Measurements from ENCODE around the gene NOTCH2. TPM values are rescaled to one million over a fixed set of nuclear protein-coding genes. Genes with fewer than 3 reads are reported as not detected.

NOTCH2 gene
- total RNA-seq, 2 experiments from 2014 or later = 45.6 to 53.5 TPM

DNA sequence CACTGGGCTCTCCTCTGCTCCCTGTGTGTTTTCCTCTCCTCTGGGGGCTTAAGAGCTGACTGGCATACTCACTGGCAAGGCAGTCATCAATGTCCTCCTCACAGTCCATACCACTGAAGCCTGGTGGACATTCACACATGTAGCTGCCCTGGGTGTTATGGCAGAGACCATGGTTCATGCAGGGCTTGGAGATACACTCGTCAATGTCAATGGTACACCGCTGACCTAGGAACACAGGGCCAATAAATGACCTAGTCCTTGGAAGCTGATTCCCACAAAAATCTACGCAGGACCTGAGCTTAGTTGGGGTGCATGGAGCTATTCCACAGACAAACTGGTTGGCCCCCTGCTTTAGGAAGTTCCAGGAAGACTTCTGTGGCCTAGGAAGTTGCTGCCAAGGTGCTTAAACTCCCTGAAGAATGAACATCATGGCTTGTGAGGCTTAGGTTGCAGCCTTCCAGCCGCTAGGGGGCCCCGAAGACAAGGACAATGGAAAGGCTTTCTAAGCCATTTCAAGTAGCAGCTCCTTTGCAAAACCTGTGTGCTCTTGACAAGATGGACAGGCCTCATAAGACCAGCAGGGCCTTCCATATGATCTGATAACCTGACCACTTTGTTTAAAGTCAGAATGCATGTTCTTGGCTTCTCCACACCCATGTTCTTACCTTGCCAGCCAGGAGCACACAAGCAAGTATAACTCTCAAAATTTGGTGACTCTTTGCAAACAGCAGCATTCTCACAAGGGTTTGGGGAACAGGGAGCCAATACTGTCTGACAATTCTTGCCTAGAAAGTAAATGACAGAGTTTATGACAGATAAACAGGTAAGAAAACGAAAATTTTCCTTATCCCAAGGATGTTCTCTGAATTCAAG is 120.9 kb downstream of the NOTCH2 start:
- CTCF ChIA-PET = interaction anchor here (0.7 to 1.3 kb wide), 6 partner anchors 9 to 77 kb away, joined by 3 to 4 read pairs (median 4); no protein-coding TSS in a partner anchor
- POLR2A ChIA-PET = no interaction called here

GRCh38 chr1:119947468-119947867 is 122.0 kb downstream of the NOTCH2 start:
- ChIA-PET CTCF (no interaction called here), POLR2A (no interaction called here)

DNA sequence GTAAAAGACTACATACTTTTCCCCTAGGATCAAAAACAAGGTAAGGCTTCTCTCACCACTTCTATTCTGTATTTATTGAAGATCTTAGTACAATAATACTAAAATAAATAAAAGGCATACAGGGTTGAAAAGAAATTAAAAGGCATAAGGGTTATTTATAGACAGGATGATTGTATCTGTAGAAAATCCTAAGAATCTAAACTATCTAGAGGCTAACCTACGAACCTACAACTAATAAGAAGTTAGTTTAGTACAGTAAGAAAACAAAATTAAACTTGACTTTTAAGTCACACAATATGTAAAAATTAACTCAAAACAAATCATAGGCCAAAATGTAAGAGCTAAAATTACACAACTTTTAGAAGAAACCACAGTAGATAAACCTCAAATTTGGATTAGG is 122.7 kb downstream of the NOTCH2 start:
- CTCF ChIA-PET = no interaction called here
- POLR2A ChIA-PET = no interaction called here

GRCh38 chr1:119943216-119943615 is 126.2 kb downstream of the NOTCH2 start:
- ChIA-PET POLR2A (no interaction called here), CTCF (no interaction called here)

DNA sequence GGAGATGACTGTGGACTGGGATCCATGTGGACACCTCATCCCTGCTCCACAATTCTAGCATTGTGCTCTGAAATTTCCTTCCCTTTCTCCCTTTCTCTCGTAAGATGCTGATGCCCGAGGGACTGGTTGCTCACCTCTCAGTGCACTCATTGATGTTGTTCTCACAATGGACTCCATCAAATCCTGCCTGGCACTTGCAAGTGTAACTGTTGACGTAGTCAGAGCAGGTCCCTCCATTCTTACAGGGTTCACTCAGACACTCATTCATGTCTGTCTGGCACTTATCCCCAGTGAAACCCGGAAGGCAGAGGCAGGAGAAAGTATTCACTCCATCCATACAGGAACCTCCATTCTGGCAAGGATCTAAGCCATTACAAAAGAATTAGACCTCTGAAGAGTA is 128.1 kb downstream of the NOTCH2 start:
- POLR2A ChIA-PET = no interaction called here
- CTCF ChIA-PET = no interaction called here

DNA sequence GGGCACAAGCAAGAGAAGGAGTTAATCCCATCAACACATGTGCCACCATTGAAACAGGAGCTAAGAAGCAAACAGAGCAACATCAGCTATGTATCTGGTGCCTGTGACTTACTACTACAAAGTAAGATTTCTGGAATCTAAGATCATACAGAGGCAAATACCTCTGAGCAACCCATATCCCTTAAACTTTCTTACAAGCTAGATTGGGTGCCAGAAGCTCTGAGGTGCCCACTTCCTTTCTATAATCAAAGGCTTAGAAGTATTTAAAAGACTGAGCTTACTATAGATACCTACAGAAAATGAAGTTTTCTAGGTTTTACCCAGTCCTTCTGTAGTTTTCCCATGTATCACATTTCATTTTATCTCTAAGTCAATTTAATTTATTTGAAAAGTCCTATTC is 128.8 kb downstream of the NOTCH2 start:
- ChIA-PET POLR2A (no interaction called here), CTCF (no interaction called here)

- CTCF ChIA-PET = no interaction called here
- POLR2A ChIA-PET = no interaction called here
Measured at GRCh38 chr1:119937198-119937597, 132.3 kb downstream of the NOTCH2 start.

DNA sequence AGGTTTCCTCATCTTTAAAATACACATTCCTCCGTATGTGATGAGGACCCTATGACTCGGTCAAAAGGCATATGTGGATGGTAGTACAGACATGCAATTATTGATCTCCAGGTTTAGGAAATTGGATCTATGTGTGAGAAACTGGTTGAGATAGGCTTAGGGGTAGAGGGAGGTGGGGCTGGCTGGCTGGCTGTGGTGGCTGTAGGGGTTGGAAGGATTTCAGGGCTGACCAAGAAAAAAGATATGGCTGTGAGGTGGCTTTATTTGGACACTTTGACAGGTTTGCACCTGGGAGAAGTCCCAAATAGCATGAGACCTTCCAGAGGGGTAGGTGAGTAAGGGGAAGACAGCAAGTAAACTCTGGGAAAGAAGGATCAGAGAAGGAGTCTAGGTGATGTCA is 133.5 kb downstream of the NOTCH2 start:
- POLR2A ChIA-PET = no interaction called here
- CTCF ChIA-PET = no interaction called here

GRCh38 chr1:119935373-119935772 is 134.1 kb downstream of the NOTCH2 start:
- POLR2A ChIA-PET = no interaction called here

GRCh38 chr1:119933397-119933796 is 136.1 kb downstream of the NOTCH2 start:
- POLR2A ChIA-PET = no interaction called here
- CTCF ChIA-PET = no interaction called here

More at GRCh38 chr1:119935373-119935772, 134.1 kb downstream of the NOTCH2 start:
- CTCF ChIA-PET = no interaction called here

- ChIA-PET POLR2A (no interaction called here), CTCF (no interaction called here)
Measured at GRCh38 chr1:119929643-119930315, 139.7 kb downstream of the NOTCH2 start.

GRCh38 chr1:119926553-119926952 is 142.9 kb downstream of the NOTCH2 start:
- ChIA-PET CTCF (no interaction called here), POLR2A (no interaction called here)

DNA sequence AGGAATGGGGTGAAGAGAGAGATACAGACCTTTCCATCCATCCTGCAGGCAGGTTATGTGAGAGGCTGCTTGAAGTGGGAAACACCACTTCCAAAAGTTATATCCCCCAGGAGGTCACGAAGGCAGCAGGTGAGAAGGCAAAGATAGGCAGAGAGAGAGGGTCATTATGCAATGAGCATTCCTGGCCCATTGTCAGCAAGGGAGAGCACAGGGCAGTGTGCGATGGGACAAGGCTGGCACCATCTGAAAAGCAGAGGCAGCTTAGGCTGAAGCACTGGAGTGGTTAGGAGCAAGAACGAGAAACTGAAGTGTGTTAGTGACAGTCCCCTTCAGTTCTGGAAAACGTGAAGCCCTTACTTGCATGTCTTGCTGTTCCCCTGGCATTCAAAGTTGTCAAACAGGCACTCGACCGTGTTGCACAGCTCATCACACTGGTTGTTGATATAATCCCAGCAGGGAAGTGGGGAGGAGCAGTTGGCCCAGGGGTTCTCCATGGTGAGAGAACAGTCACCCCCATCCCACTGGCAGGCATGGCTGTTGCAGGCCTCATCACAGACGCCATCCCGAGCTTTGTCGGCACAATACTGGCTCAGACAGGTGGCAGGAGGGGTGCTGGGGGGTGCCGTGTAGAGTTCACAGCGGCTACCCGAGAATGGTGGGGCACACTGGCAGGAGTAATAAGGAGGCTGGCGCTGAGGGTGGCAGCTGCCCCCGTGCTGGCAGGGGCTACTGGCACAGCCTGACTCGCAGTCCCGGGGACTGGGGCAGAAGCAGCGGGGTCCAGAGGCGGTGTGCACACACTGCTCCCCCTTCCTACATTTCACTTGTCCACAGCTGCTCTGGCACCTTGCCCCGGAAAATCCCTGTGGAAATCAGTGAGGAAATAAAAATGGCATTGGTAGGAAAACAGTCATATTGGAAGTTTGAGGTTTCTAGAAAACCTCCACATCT is 144.2 kb downstream of the NOTCH2 start:
- ChIA-PET POLR2A (no interaction called here), CTCF (no interaction called here)

- ChIA-PET CTCF (interaction anchor here (0.7 kb wide), 1 partner anchor 29 kb away, joined by 4 read pairs; no protein-coding TSS in a partner anchor), POLR2A (no interaction called here)
Measured at GRCh38 chr1:119920104-119920968, 149.1 kb downstream of the NOTCH2 start.

DNA sequence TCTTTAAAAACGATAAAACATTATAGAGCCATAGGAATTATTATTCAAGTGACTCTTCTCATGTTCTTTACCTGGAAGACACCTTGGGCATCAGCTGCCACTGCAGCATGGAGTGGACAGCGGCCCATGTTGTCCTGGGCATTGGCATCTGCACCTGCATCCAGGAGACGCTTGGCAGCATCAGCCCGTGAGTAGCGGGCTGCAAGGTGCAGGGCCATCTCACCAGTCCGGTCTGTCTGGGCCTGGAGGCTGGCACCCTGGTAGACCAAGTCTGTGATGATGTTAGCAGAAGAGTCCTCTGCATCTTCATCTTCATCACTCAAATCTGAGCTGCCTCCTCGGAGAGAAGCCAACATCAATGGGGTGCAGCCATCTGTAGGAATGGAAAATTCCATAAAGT is 150.2 kb downstream of the NOTCH2 start:
- ChIA-PET POLR2A (no interaction called here), CTCF (no interaction called here)

DNA sequence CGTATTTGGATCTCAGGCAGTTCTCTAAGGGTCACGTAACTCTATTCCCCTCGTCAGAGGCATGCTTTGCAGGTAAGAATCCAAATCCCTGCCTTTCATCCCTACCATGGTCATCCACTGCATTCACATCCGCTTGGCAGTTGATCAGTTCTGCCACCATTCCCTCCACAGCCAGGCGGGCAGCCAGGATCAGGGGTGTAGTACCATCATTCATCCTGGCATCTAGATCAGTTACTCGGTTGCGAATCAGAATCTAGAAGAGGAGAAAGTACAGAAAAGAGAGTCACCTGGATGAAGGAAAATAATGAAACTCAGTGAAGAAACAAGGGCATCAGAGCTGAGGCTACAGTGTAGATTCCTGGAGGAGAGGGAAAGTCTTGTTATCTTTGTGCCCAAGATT is 151.2 kb downstream of the NOTCH2 start:
- POLR2A ChIA-PET = no interaction called here
- CTCF ChIA-PET = no interaction called here

DNA sequence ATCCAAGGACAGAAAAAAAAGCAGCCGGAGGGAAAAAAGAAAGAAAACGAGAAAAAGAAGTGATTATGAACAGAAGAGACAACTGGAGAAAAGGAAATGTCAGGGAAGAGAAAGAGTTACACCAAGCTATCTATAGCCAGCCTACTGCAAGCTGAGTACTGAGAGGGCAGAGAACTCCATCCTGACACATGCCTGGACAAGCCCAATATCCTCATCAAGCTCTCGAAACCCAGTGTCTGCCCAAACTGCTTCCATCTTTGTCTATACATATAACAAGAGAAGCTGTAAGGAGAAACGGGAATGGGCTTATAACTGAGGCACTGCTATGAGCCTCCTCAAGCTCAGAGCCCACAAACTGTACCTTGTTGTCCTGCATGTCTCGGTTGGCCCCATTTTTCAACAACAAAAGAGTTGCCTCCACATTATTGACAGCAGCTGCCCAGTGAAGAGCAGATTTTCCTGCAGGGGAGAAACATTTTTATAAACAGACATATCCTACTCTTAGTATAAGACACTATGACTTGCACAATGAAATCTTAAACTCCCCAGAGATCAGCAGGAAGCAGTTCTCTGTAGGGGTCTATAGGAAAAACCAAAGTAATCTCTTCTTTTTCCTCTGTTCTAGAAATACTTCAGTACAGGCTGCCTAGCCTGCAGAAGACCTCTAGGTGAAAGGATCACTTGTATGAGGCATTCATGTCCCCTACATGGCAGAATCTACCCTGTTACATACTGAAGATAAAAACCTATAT is 152.0 kb downstream of the NOTCH2 start:
- ChIA-PET POLR2A (no interaction called here), CTCF (no interaction called here)

DNA sequence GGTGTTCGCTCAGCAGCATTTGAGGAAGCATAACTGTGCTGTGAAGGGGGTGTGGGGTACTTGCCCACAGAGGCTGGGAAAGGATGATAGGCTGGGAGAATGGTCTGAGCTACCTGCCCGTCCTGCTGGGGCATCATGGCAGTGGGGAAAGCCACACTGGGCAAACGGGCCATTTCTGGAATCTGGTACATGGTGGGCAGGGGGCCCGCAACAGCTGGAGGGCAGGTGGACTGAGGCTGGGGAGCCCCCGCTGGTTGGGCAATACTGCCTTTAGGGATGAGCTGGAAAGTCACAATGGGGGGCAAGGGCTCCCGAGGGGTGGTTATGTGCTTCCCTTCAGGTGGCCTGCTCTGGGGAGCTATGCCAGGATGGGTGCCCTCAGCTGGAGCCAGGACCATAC is 153.9 kb downstream of the NOTCH2 start:
- ChIA-PET POLR2A (no interaction called here), CTCF (no interaction called here)

GRCh38 chr1:119914071-119914470 is 155.4 kb downstream of the NOTCH2 start:
- CTCF ChIA-PET = no interaction called here
- POLR2A ChIA-PET = no interaction called here

Data from activated CD8-positive, alpha-beta memory T cell treated with anti-CD3 and anti-CD28 coated beads for 36 hours (primary cell).